H9 (cell line): Measurements from ENCODE around the gene UCK1. TPM values are rescaled to one million over a fixed set of nuclear protein-coding genes. Genes with fewer than 3 reads are reported as not detected.

Source experiments
- DNase-seq: peaks from one replicate; pipeline ENCODE4 v3.0.0-alpha.2; 2017
- H2AFZ ChIP-seq: one replicate; pipeline ENCODE4 v1.6.1; 2013; ENCODE audit warnings: mild to moderate bottlenecking, low read length, control low read depth, moderate library complexity
- H2AK5ac ChIP-seq: 2 replicates; pipeline ENCODE4 v1.6.1; 2013; ENCODE audit warnings: low read length, control low read depth, mixed read lengths; ENCODE audit not compliant: insufficient read length
- H2BK120ac ChIP-seq: one replicate; pipeline ENCODE4 v1.6.1; 2013; ENCODE audit warnings: low read depth, mild to moderate bottlenecking, low read length, control low read depth, inconsistent platforms; ENCODE audit not compliant: poor library complexity, severe bottlenecking
- H2BK12ac ChIP-seq: 2 replicates; pipeline ENCODE4 v1.6.1; 2013; ENCODE audit warnings: low read length, control low read depth, mixed read lengths, low read depth; ENCODE audit not compliant: insufficient read length
- H2BK15ac ChIP-seq: 2 replicates; pipeline ENCODE4 v1.6.1; 2013; ENCODE audit warnings: low read depth, low read length, control low read depth
- H2BK20ac ChIP-seq: one replicate; pipeline ENCODE4 v1.6.1; 2013; ENCODE audit warnings: low read depth, mild to moderate bottlenecking, low read length, control low read depth, inconsistent platforms; ENCODE audit not compliant: poor library complexity, severe bottlenecking
- H2BK5ac ChIP-seq: 2 replicates; pipeline ENCODE4 v1.6.1; 2013; ENCODE audit warnings: low read length, control low read depth, mixed read lengths; ENCODE audit not compliant: insufficient read length
- H3K14ac ChIP-seq: 2 replicates; pipeline ENCODE4 v1.6.1; 2013; ENCODE audit warnings: low read length, control low read depth; ENCODE audit not compliant: insufficient read depth
- H3K18ac ChIP-seq: 2 replicates; pipeline ENCODE4 v1.6.1; 2013; ENCODE audit warnings: low read depth, mild to moderate bottlenecking, mixed read lengths, low read length, control low read depth; ENCODE audit not compliant: insufficient read length
- H3K23ac ChIP-seq: 2 replicates; pipeline ENCODE4 v1.6.1; 2013; ENCODE audit warnings: low read length, control low read depth, mixed read lengths, low read depth; ENCODE audit not compliant: insufficient read length
- H3K23me2 ChIP-seq: 2 replicates; pipeline ENCODE4 v1.6.1; 2013; ENCODE audit warnings: low read depth, mild to moderate bottlenecking, mixed read lengths, low read length, control low read depth; ENCODE audit not compliant: insufficient read length, poor library complexity, severe bottlenecking
- H3K27ac ChIP-seq: 2 replicates; pipeline ENCODE4 v1.5.1; 2013; ENCODE audit warnings: low read length, control low read depth, mixed read lengths, low read depth; ENCODE audit not compliant: insufficient read length
- H3K27me3 ChIP-seq: 2 replicates; pipeline ENCODE4 v1.6.1; 2013; ENCODE audit warnings: low read length, control low read depth, inconsistent platforms; ENCODE audit not compliant: insufficient read depth
- H3K4ac ChIP-seq: 2 replicates; pipeline ENCODE4 v1.6.1; 2013; ENCODE audit warnings: low read depth, mild to moderate bottlenecking, control low read depth, inconsistent platforms, low read length, moderate library complexity
- H3K4me1 ChIP-seq: 2 replicates; pipeline ENCODE4 v1.6.1; 2013; ENCODE audit warnings: low read length, control low read depth, inconsistent platforms; ENCODE audit not compliant: insufficient read depth
- H3K4me2 ChIP-seq: 2 replicates; pipeline ENCODE4 v1.6.1; 2013; ENCODE audit warnings: low read length, control low read depth, mixed read lengths; ENCODE audit not compliant: insufficient read length, insufficient read depth
- H3K56ac ChIP-seq: 2 replicates; pipeline ENCODE4 v1.6.1; 2013; ENCODE audit warnings: low read depth, mild to moderate bottlenecking, mixed read lengths, low read length, control low read depth; ENCODE audit not compliant: insufficient read length
- H3K79me1 ChIP-seq: 2 replicates; pipeline ENCODE4 v1.6.1; 2013; ENCODE audit warnings: low read depth, mild to moderate bottlenecking, moderate library complexity, low read length, control low read depth, inconsistent platforms; ENCODE audit not compliant: insufficient read depth, poor library complexity, severe bottlenecking
- H3K79me2 ChIP-seq: 2 replicates; pipeline ENCODE4 v1.6.1; 2013; ENCODE audit warnings: low read length, control low read depth, inconsistent platforms; ENCODE audit not compliant: insufficient read depth
- H3K9ac ChIP-seq: 2 replicates; pipeline ENCODE4 v1.6.1; 2013; ENCODE audit warnings: low read length, control low read depth, mixed read lengths; ENCODE audit not compliant: insufficient read length; ENCODE audit errors: extremely low read depth
- H3K9me3 ChIP-seq: one replicate; pipeline ENCODE4 v1.6.1; 2013; ENCODE audit warnings: low read depth, low read length, inconsistent platforms; ENCODE audit not compliant: control insufficient read depth
- H3T11ph ChIP-seq: one replicate; pipeline ENCODE4 v1.6.1; 2013; ENCODE audit warnings: mild to moderate bottlenecking, low read length, control low read depth, inconsistent platforms
- H4K20me1 ChIP-seq: one replicate; pipeline ENCODE4 v1.6.1; 2013; ENCODE audit not compliant: control insufficient read depth, insufficient read length, insufficient read depth
- H4K5ac ChIP-seq: 2 replicates; pipeline ENCODE4 v1.6.1; 2013; ENCODE audit warnings: low read depth, mild to moderate bottlenecking, mixed read lengths, low read length, control low read depth; ENCODE audit not compliant: insufficient read length
- H4K8ac ChIP-seq: replicated peaks from 2 replicates; pipeline ENCODE4 v1.6.1; 2013; ENCODE audit warnings: low read length, control low read depth, mixed read lengths, low read depth; ENCODE audit not compliant: insufficient read length
- H4K91ac ChIP-seq: 2 replicates; pipeline ENCODE4 v1.6.1; 2013; ENCODE audit warnings: low read depth, mild to moderate bottlenecking, moderate library complexity, mixed read lengths, low read length, control low read depth; ENCODE audit not compliant: insufficient read length
- H3K27ac Mint-ChIP-seq, 3 experiments: 2 replicates in 2 of 3; 3 replicates in 1 of 3; pipeline ENCODE4 v1.8.0; 2020 to 2021; ENCODE audit warnings: mixed read lengths in 3 of 3, mild to moderate bottlenecking in 1 of 3, moderate library complexity in 1 of 3
- H3K27me3 Mint-ChIP-seq: 2 replicates; pipeline ENCODE4 v1.8.0; 2021; ENCODE audit warnings: low read depth, mild to moderate bottlenecking, moderate library complexity, mixed read lengths
- H3K36me3 Mint-ChIP-seq, 3 experiments: 2 replicates in 2 of 3; 3 replicates in 1 of 3; pipeline ENCODE4 v1.8.0; 2020 to 2021; ENCODE audit warnings: low read depth in 3 of 3, mixed read lengths in 3 of 3; ENCODE audit not compliant: insufficient read depth in 1 of 3
- H3K4me1 Mint-ChIP-seq, 2 experiments: 2 replicates each; pipeline ENCODE4 v1.8.0; 2020; ENCODE audit warnings: mixed read lengths in 2 of 2
- H3K4me3 Mint-ChIP-seq, 2 experiments: 2 replicates in 1 of 2; 3 replicates in 1 of 2; pipeline ENCODE4 v1.8.0; 2020 to 2021; ENCODE audit warnings: mild to moderate bottlenecking in 2 of 2, mixed read lengths in 2 of 2, moderate library complexity in 1 of 2
- H3K9me3 Mint-ChIP-seq, 2 experiments: 2 replicates in 1 of 2; 3 replicates in 1 of 2; pipeline ENCODE4 v1.8.0; 2020; ENCODE audit warnings: mild to moderate bottlenecking in 2 of 2, mixed read lengths in 2 of 2, moderate library complexity in 1 of 2
- CTCF ChIP-seq: fragments of 200-600 bp; sonication (generic); conservative IDR thresholded peaks from 3 replicates; pipeline ENCODE4 v1.8.0; 2021; ENCODE audit warnings: antibody characterized with exemption, mild to moderate bottlenecking
- WGBS: extraction: QIAGEN DNeasy Blood & Tissue Kit; methylation state at CpG from one replicate; pipeline ENCODE4 v1.1.7; 2013; ENCODE audit warnings: missing lambda C conversion rate, low lambda C conversion rate, mixed read lengths; ENCODE audit not compliant: insufficient read length; ENCODE audit errors: extremely low coverage; 5-methylcytosine and 5-hydroxymethylcytosine counted together
- total RNA-seq: library from RNA; stranded (reverse); gene quantifications from 2 replicates; pipeline ENCODE4 v1.2.1, GENCODE V29; 2021

Gene UCK1
- total RNA-seq, 1 experiment from 2014 or later = 54.2 TPM

- Histone ChIP-seq H2AK5ac (no peak overlapping the region), H3K4me1 (no peaks in the 10 kb centered on the region), H3K79me2 (no peaks in the 10 kb centered on the region), H3K27ac (no peak overlapping the region), H3K4me2 (no peak overlapping the region), H3K14ac (no peak overlapping the region; the same call in 1 of the 2 replicates), H3T11ph (no peak overlapping the region), H3K4ac (no peak overlapping the region), H3K9ac (no peak overlapping the region), H2BK5ac (no peak overlapping the region), H3K79me1 (no peaks in the 10 kb centered on the region), H3K18ac (no peak overlapping the region), H3K56ac (no peak overlapping the region), H2BK15ac (no peak overlapping the region), H3K23ac (no peak overlapping the region), H4K8ac (no peak overlapping the region), H2BK20ac (no peak overlapping the region), H3K9me3 (no peaks in the 10 kb centered on the region), H3K23me2 (no peaks in the 10 kb centered on the region), H4K91ac (no peak overlapping the region), H4K5ac (no peak overlapping the region), H4K20me1 (no peaks in the 10 kb centered on the region), H2BK120ac (no peak overlapping the region), H3K27me3 (no peaks in the 10 kb centered on the region), H2BK12ac (no peak overlapping the region), H2AFZ (no peak overlapping the region)
- H3K27me3 Mint-ChIP-seq = peaks cover 2% of the 10 kb centered on the region; the same call in 1 of the 2 replicates
- peaks cover 0 to 3% of the 10 kb centered on the region in 2 experiments; a peak in 1 of 4 replicates for H3K4me1 Mint-ChIP-seq
- H3K4me3 Mint-ChIP-seq = no peak overlapping the region
- H3K36me3 Mint-ChIP-seq = peaks cover 59 to 91% (median 90%) of the 10 kb centered on the region in 3 experiments
- TF ChIP-seq CTCF = no peak
- no CpG with 5 or more reads among the region's 18 CpGs for WGBS
- H3K9me3 Mint-ChIP-seq = no peaks in the 10 kb centered on the region
- H3K27ac Mint-ChIP-seq = peak overlapping the region in 1 of 3 experiments; percentile 84; a peak in 1 of 7 replicates
- DNase-seq = no peak
These were observed 54.2 kb downstream of the UCK1 start for GRCh38 chr9:131476777-131477345.
